Activated CD8-positive, alpha-beta memory T cell treated with anti-CD3 and anti-CD28 coated beads for 1 hour (primary cell): ENCODE results near the gene ATPAF2.

Experiments
- DNase-seq, 2 donors: peaks; one replicate each; pipeline ENCODE4 v3.0.0-alpha.2; 2020; ENCODE audit warnings: low read depth in 1 of 2; ENCODE audit errors: extremely low read depth in 1 of 2

Gene ATPAF2

DNA sequence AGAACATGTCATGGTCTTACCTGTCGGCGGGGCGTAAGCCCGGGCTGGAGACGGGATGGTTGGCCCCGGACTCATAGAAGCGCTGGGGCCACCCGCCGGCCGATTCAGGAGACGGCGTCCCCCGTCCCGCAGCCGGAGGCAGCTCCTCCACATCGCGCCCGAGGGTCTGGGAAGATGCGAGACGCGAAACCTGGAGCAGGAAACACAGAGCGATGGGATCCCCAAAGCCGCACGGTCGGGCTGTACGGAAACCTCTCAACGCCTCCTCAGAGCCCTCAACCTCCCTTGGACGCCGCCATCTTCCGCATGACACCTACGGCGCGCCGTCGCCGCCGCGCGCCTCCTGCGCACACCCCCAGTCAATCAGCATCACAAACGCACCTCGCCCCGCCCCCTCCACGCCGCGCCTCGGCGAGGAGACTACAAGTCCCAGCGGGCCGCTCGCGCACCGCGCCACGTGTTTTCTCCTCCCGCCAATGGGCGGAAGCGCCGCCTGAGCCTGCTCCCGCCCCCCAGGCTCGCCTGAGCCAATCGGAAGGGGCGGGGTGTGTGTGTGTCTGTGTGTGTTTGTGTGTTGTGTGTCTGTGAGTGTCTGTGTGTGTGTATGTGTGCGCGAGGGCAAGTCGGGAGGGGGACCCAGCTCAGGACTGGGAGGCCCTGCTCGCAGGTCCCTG lies at the start of gene ATPAF2, which contains the start of gene GID4:
TSS of gene ATPAF2 (minus strand) at position 308 of the 674 bp plus-strand sequence. CDS start at position 153, 155 bp downstream.
TSS of gene GID4 (plus strand) at position 548 of the 674 bp plus-strand sequence. CDS start at position 605, 57 bp downstream.
- peak; percentile 97 to 99 for DNase-seq

DNA sequence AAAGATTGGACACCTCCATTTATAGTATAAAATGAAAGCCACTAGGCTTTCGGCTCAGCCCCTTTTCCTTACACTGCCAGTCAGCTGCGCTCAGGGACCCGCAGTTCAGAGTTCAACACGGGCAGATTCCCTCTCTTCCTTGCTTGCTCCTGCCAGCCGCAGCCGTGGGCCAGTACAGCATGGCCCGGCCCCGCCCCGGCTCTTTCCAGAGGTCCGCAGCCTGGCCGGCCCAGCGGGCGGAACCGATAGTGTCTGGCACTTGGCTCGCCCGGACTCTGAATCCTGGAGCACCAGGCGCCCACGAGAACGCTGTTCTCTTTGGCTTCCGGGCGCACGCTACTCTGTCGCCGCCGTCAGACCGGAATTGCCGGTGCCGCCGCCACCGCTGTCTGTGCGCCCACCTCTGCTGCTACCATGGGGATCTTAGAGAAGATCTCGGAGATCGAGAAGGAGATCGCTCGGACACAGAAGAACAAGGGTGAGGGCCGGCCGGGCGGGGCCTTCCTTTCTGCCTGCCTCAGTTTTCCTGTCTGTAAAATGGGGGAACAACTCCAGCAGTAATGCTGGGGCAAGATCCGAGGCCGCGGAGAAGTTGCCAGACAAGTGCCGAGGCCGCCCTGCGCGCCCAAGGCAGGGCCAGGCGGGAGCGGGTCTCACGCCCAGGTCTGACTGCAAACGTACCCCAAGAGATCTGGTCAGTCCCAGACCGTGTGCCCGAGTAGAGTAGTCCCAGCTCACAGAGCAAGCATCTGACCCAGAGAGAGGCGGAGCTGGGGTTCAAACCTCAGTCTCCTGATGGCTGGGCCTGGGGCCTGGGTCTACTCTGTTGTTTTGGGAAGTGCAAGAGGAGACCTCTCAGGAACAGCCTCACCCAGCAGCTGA lies 48.9 kb upstream of the ATPAF2 start, which contains the start of gene DRG2:
TSS of gene DRG2 (plus strand) at position 339 of the 882 bp plus-strand sequence. CDS start at position 415, 76 bp downstream.
- peak; percentile 57 to 79 for DNase-seq

DNA sequence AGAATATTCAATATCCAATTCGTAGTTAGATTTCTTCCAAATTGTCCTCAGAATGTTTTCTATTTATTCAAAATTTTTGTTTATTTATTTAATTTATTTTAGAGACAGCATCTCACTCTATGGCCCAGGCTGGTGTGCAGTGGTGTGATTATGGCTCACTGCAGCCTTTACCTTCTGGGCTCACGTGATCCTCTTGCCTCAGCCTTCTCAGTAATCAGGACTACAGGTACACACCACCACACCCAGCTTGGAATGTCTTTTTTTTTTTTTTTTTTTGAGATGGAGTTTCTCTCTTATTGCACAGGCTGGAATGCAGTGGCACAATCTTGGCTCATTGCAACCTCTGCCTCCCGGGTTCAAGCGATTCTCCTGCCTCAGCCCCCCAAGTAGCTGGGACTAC lies 45.3 kb upstream of the ATPAF2 start:
- no peak for DNase-seq

DNA sequence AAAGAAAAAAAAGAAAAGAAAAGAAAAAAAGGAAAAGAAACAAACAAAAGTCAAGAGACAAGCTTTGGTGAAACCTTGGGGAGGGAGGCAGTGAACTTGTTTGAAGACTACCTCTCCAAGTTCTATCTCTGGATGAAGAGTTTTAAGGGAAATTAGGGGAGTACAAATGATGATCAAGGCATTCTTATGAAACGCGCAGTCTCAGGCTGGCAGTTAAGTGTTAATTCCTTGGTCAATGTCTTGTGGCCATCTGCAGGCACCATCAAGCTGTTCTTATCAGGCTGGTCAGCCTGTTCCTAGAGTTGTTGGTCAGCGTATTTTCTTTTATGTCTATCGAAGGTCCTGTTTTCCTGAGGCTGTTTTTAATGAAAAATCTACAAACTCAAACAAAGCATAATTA lies 40.6 kb upstream of the ATPAF2 start:
- no peak for DNase-seq

DNA sequence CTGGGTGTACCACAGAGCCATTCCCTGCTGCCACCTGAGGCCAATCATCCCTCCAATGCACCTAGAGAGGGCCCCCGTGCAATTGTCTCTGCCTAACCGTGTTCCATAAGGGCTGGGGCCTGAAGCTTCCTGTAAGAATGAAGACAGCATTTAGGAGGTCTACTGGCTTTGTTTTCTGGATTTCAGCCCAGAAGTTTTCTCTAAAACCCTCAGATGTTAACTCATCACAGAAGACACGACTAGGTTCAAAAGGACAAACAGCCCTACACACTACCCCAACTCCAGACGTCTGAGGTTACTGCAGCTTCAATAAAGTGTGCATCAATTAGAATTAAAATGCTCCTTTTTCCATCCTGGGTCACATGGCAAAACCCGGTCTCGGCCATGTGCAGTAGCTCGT lies 38.0 kb upstream of the ATPAF2 start:
- DNase-seq = no peak

DNA sequence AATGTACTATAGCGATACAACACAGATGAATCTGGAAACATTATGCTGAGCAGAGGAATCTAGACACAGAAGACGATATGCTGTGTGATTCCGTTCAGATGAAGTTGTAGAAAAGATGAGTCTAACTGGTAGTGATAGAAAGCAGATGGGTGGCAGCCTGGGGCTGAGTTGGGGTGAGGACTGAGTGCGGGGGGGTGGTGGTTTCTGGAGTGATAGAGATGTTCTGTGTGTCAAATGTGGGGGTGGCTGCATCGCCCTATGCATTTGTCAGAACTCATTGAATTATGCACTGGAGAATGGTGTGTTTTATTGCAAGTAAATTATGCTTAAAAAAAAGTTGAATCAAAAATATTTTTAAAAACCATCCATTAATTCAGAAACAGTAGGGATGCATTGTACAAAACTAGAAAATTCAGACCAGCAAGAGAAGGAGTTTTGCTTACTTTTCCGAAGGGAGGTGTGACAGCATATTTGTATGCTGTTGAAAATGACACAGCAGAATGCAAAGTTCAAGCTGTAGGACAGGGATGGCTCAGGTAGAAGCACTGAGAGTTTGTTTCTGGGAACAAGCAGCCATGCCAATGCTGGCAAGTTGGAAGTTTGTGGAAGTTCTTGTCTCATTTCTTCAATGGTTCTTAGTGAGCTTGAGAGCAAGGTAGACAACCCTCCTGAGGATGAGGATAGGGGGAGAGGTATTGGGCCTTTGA lies 35.8 kb upstream of the ATPAF2 start:
- DNase-seq = no peak

DNA sequence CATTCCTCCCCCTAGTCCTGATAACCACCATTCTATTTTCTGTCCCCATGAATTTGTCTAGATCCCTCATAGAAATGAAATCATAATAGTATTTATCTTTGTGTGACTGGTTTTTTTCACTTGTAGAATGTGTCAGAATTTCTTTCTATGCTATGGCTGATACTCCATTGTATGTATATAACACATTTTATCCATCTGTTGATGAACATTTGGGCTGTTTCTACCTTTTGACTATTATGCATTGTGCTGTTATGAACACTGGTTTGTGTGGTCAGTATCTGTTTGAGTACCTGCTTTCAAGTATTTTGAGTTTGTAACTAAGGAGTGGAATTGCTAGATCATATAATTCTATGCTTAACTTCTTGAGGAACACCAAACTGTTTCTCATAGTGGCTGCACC lies 32.8 kb upstream of the ATPAF2 start:
- no peak for DNase-seq

DNA sequence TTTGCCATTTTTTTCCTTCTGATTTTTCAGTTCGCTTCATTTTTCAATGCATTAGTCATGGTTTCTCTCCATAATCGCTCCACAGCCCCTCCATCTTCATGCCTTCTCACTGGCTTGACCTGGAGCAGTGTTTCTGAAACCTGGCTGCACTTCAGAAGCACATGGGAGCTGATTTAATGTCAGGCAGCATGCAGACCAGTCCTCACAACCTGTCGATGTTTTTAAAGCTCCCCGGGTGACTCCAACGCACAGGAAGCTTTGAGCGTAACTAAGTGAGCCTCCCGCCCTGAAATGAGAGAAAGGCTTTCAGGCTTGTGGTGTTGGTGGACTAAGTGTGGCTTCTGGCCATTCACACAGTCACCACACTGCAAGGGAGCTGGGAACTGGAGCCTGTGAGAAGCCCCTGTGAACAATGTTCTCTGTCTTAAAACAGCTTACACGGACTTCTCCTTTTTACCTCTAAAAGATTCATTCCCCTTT lies 31.9 kb upstream of the ATPAF2 start:
- no peak for DNase-seq

DNA sequence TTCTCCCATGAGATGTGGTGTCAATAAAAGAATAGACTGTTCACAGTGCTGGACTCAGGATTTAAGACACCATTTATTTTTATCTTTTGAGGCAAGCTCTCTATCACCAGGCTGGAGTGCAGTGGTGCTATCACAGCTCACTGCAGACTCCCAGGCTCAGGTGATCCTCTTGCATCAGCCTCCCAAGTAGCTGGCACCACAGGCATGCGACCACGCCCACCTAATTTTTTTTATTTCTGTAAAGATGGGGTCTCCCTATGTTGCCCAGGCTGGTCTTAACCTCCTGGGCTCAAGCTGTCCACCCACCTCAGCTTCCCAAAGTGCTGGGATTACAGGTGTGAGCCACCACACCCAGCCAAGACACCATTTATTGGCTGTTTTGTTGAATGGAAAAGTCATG lies 30.1 kb upstream of the ATPAF2 start:
- no peak for DNase-seq

DNA sequence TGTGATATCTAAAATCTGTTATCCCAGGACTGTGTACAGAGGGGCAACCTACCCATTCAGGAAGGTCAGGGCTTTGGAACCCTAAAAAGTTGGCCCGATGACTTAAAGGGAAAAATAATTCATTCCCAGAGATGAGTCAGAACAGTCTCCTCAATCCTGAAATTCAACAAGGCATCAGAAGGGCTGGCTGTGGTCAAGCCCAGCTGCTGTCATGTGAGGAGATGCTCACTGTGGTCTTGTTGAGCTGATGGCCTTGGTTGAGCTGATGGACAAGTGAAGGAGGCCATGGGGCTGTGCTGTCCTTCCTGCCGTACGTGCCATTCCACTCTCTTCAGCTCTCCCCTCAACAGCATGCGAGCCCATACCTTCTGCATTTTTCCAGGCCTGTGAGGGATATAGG lies 27.9 kb upstream of the ATPAF2 start:
- DNase-seq = no peak

DNA sequence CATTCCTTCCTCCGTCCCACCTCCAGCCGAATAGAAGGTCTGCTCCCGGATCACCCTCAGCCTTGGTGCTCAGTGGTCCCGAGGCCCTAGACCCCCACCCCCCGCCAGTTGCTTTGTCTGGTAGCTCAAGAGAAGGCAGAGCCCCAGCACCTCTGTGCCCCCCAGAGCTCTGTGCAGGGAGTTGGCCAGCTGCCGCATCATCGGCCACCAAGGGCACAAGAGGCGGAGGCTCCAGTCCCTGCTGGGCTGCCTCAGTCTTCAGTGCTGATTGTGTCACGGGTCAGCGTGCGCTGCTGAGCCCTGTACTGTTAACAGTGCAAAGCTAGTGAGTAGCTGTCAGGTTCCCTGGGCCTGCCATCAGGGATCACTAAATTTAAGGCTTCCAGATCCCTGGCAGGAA lies 26.6 kb upstream of the ATPAF2 start:
- DNase-seq = no peak

DNA sequence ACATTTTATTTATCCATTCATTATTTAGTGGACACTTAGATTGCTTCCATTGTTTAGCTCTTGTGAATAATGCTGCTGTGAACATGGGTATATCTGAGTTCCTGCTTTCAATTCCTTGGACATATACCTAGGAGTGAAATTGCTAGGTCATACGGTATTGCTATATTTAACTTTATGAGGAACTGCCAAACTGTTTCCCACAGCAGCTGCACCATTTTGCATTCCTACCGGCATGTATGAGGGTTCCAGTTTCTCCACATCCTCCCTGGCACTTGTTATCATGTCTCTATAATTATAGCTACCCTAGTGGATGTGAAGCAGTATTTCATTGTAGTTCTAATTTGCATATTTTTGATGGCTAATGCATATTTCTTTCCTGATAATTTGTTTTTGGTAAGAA lies 25.1 kb upstream of the ATPAF2 start:
- DNase-seq = no peak

DNA sequence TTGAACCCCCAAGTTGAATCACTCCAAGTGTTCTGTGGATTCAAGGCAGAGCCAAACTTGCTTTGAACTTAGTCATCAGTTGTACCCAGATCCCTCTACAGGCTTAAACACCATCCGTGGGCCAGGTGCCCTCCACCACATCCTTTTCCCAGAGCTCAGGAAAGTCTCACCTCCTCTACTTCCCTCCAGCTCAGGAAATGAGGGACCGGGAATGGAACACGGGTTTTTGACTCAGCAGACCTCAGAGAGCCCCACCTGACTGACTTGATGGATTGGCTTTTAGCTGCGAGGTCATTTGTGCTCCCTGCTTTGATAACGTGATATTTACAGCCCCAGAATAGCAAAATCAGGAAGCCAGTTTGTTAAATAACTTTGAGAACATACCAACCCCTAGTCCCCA lies 20.3 kb upstream of the ATPAF2 start:
- no peak for DNase-seq

DNA sequence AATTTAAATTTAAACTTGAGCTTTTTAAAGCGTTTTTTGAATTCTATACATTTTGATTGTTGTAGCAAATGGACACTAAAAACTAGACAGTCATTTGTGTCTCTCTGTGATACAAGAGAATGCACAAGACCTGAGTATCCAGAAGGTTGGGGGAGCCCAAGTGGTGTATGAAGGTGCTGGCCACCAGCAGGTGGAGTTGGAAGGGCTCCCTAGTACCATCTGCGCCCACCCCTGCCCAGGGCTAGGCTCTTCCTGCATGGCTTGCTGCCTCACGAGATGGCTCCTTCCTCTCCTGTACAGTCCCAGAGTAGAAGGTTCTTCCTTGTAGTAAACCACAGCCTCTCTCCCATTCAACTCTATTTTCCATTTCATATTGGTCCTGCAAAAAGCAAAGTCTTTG lies 17.2 kb upstream of the ATPAF2 start:
- DNase-seq = no peak

DNA sequence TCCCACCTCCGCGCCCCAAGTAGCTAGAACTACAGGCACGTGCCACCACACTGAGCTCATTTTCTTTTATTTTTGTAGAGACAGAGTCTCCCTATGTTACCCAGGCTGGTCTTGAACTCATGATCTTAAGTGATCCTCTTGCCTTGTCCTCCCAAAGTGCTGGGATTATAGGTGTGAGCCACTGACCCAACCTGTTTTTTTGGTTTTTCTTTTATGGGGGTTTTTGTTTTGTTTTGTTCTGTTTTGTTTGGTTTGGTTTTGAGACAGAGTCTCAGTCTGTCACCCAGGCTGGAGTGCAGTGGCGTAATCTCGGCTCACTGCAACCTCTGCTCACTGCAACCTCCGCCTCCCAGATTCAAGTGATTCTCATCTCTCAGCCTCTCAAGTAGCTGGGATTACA lies 16.6 kb upstream of the ATPAF2 start:
- DNase-seq = no peak

DNA sequence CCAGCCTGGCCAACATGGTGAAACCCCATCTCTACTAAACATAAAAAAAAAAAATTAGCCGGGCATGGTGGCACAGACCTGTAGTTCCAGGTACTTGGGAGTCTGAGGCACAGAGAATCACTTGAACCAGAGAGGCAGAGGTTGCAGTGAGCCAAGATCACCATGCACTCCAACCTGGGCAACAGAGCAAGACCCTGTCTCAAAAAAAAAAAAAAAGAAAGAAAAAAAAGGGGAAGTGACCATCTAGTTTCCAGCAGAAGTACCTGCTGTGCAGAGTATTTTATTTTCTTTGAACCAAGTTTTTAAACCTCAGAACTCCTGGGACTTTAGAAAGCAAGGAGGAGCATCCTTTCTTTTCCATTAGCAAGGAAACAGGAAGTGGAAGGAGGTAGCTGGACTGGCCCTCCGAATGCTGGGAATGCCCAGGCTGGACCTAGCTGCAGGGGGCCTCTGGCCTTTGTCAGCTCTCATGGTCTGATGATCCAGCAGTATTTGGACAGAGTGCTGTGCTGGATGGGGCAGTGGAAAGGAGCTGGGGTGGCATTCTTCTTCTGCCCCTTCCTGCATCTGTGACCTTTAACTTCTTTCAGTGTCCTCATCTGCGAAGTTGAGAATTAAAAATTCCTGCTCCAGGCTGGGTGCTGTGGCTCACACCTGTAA lies 6.9 kb upstream of the ATPAF2 start:
- no peak for DNase-seq

DNA sequence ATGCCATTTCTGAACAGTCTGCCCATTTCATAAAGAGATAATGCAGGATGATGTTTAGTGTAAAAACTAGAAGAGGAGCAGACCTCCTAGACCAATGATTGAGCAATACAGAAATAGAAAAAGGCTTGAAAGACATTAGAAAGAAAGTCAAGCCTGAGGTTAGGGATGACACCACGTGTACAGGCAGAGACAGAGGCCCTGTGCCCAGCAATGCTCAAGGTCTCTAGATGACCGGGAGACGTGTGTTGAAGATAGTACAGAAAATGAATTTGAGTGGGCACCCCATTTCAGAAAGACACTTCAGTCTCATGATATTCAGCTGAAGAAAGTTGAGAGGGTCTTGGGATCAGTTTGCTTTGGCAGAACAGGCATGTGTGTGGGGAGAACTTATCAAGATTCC lies 5.6 kb upstream of the ATPAF2 start:
- DNase-seq = no peak

DNA sequence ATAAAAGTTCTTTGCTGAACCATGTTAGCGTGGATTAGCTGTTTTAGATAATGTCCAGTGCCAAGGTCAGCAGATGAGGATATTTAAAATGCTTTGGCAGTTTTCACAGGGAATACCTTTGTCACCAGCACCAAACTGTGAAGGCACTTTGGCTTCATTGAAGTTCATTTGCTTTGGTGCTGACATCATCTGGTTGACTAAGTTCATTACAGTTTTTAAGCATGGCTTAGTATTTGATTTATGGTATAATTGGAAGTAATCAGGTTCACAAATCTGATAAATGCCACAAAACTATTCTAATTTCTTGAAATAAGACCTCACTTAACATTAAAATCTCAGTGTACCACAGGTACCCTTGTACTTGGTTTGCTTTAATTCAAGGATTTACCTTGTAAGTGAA lies 4.5 kb upstream of the ATPAF2 start:
- DNase-seq = no peak

DNA sequence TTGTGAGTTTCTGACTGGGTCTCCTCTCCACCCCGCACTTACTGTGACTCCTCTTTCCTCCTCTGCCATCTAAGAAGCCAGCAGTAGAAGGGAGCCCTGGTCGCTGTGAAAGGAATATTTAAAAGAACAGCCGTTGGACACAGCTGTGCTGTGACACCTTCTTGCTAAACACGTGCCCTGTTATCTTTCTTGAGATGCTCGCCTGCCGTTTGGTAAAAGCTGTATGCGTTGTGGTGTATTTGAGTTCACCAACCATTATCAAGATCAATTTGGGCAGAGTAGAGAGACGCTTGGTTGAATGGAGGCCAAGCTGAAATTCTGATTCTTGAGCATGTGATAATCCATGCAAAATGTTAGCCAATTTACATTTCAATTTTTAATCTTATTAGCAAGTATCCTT lies 4.0 kb upstream of the ATPAF2 start:
- no peak for DNase-seq

DNA sequence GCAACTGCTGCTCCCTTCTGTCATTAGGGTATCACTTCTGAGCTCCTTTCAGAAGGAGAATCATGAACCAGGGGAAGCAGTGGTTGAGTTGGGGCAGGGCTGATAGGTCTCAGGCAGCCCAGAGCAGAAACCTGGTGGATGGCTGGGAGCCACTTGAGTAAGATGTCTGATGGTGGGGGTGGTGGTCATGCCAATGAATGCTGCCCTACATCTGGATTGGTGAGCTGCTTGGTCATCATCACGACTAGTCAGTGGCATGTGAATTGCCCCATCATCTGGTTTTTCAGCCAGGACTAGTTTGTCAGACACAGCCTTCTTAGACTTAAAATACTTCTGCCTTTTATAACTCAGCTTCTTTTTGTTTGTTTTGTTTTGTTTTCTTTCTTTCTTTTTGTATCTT lies 2.8 kb upstream of the ATPAF2 start:
- no peak for DNase-seq
